ENCODE results near the gene GRIP2.

The GRIP2 gene

GRCh38 chr3:14564741-14565140 is 24.6 kb upstream of the GRIP2 start:
- TF ChIP-seq LEF1 (IDR thresholded peaks at IDR 0.05; ENCODE audit: borderline replicate concordance) (no peak), ZNF384 (IDR thresholded peaks at IDR 0.05) (no peak), HDGF (IDR thresholded peaks at IDR 0.05; ENCODE audit: borderline replicate concordance) (no peak), ARNT (IDR thresholded peaks at IDR 0.05) (no peak), PKNOX1 (IDR thresholded peaks at IDR 0.05) (no peak), L3MBTL2 (conservative IDR thresholded peaks at IDR 0.05) (no peak), ELF4 (IDR thresholded peaks at IDR 0.05) (no peak), FOXM1 (IDR thresholded peaks at IDR 0.05; ENCODE audit: borderline replicate concordance) (no peak), FOXA1 (IDR thresholded peaks at IDR 0.05) (no peak), CTBP1 (IDR thresholded peaks at IDR 0.05; ENCODE audit: borderline replicate concordance) (no peak), SUZ12 (IDR thresholded peaks at IDR 0.05) (no peak), SP1 (IDR thresholded peaks at IDR 0.05) (no peak), BHLHE40 (IDR thresholded peaks at IDR 0.05; ENCODE audit: borderline replicate concordance) (no peak), FOXK2 (IDR thresholded peaks at IDR 0.05) (no peak), TARDBP (IDR thresholded peaks at IDR 0.05) (no peak), NFRKB (IDR thresholded peaks at IDR 0.05) (no peak)
- ChIA-PET POLR2A (no interaction called here), CTCF (no interaction called here)
- DNase-seq (ENCODE audit: extremely low spot score), result no peak

- CTCF ChIA-PET, result no interaction called here
- DNase-seq (ENCODE audit: extremely low spot score), result no peak
- no peak for TF ChIP-seq HDGF (IDR thresholded peaks at IDR 0.05; ENCODE audit: borderline replicate concordance)
- no peak for TF ChIP-seq L3MBTL2 (conservative IDR thresholded peaks at IDR 0.05)
- POLR2A ChIA-PET, result no interaction called here
These were observed 23.9 kb upstream of the GRIP2 start for GRCh38 chr3:14563946-14564539.

- TF ChIP-seq ZNF384 (IDR thresholded peaks at IDR 0.05), result no peak
- no peak for TF ChIP-seq CTBP1 (IDR thresholded peaks at IDR 0.05; ENCODE audit: borderline replicate concordance)
- TF ChIP-seq SUZ12 (IDR thresholded peaks at IDR 0.05), result no peak
- TF ChIP-seq FOXM1 (IDR thresholded peaks at IDR 0.05; ENCODE audit: borderline replicate concordance), result no peak
- TF ChIP-seq ARNT (IDR thresholded peaks at IDR 0.05), result no peak
- no peak for TF ChIP-seq TARDBP (IDR thresholded peaks at IDR 0.05)
- TF ChIP-seq PKNOX1 (IDR thresholded peaks at IDR 0.05), result no peak
- no peak for TF ChIP-seq NFRKB (IDR thresholded peaks at IDR 0.05)
- no peak for TF ChIP-seq HDGF (IDR thresholded peaks at IDR 0.05; ENCODE audit: borderline replicate concordance)
- TF ChIP-seq SP1 (IDR thresholded peaks at IDR 0.05), result no peak
- no peak for TF ChIP-seq LEF1 (IDR thresholded peaks at IDR 0.05; ENCODE audit: borderline replicate concordance)
- no peak for TF ChIP-seq ELF4 (IDR thresholded peaks at IDR 0.05)
- TF ChIP-seq FOXA1 (IDR thresholded peaks at IDR 0.05), result no peak
- TF ChIP-seq BHLHE40 (IDR thresholded peaks at IDR 0.05; ENCODE audit: borderline replicate concordance), result no peak
- DNase-seq (ENCODE audit: extremely low spot score), result no peak
- ChIA-PET CTCF (no interaction called here), POLR2A (no interaction called here)
These were observed 22.2 kb upstream of the GRIP2 start for GRCh38 chr3:14562121-14562890.

- DNase-seq (ENCODE audit: extremely low spot score), result no peak
- POLR2A ChIA-PET, result no interaction called here
- CTCF ChIA-PET, result no interaction called here
- no peak for TF ChIP-seq ARNT (IDR thresholded peaks at IDR 0.05)
- TF ChIP-seq L3MBTL2 (conservative IDR thresholded peaks at IDR 0.05), result no peak
- TF ChIP-seq SP1 (IDR thresholded peaks at IDR 0.05), result no peak
- no peak for TF ChIP-seq ELF4 (IDR thresholded peaks at IDR 0.05)
- TF ChIP-seq FOXK2 (IDR thresholded peaks at IDR 0.05), result no peak
- TF ChIP-seq PKNOX1 (IDR thresholded peaks at IDR 0.05), result no peak
- no peak for TF ChIP-seq LEF1 (IDR thresholded peaks at IDR 0.05; ENCODE audit: borderline replicate concordance)
These were observed 21.2 kb upstream of the GRIP2 start for GRCh38 chr3:14561051-14561960.

- POLR2A ChIA-PET, result no interaction called here
- TF ChIP-seq HDGF (IDR thresholded peaks at IDR 0.05; ENCODE audit: borderline replicate concordance) (no peak), L3MBTL2 (conservative IDR thresholded peaks at IDR 0.05) (no peak), ELF4 (IDR thresholded peaks at IDR 0.05) (no peak), TARDBP (IDR thresholded peaks at IDR 0.05) (no peak), ZNF384 (IDR thresholded peaks at IDR 0.05) (no peak), NFRKB (IDR thresholded peaks at IDR 0.05) (no peak), BHLHE40 (IDR thresholded peaks at IDR 0.05; ENCODE audit: borderline replicate concordance) (no peak), PKNOX1 (IDR thresholded peaks at IDR 0.05) (no peak), CTBP1 (IDR thresholded peaks at IDR 0.05; ENCODE audit: borderline replicate concordance) (no peak), SUZ12 (IDR thresholded peaks at IDR 0.05) (no peak)
- CTCF ChIA-PET, result no interaction called here
- DNase-seq (ENCODE audit: extremely low spot score), result no peak
These were observed 20.0 kb upstream of the GRIP2 start for GRCh38 chr3:14560110-14560509.
